HG03558 (cell line): Measurements from ENCODE around the gene CYP19A1.

Source experiments
- ATAC-seq: cut with Tn5 transposase; IDR thresholded peaks from one replicate; pipeline ENCODE4 v1.9.1; 2021; ENCODE audit warnings: moderate number of reproducible peaks; ENCODE audit not compliant: unreplicated experiment; ENCODE audit errors: extremely low read depth

The CYP19A1 gene

DNA sequence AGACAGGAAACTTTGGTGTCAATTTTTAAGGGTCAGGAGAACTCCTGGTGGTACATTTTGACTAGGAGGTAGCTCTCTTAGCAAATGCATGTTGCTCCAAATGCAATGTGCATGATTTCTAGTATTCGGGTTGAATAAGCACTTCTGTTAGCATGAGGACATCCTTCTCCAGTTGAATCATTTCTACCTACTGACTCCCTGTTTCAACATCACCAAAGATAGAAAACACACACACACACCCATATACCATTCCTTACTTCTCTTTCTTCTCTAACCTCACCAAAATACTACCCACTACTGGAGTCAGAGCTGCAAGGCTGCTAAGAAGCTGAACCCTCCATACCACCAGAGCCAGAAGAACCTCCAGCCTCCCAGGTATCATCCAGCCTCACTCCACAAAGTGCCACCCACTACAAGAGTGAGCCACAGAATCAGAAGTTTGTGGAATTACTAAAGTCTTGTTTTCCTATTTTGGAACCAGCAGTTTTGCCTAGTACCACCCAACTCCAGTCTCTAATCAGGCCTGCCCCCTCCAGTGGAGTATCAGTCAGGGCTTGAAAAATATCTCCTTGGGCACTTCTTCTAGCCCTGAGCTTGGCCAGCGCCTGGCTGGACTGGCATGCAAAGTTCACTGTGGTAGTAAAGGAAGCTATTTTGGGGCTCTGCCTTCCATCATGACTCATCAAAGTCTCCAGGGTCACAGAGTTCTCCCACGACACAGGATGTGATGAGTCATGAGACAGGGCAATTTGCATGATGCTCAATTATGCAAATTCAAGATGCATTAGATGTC is 110.3 kb downstream of the CYP19A1 start:
- ATAC-seq: peak; percentile 71

DNA sequence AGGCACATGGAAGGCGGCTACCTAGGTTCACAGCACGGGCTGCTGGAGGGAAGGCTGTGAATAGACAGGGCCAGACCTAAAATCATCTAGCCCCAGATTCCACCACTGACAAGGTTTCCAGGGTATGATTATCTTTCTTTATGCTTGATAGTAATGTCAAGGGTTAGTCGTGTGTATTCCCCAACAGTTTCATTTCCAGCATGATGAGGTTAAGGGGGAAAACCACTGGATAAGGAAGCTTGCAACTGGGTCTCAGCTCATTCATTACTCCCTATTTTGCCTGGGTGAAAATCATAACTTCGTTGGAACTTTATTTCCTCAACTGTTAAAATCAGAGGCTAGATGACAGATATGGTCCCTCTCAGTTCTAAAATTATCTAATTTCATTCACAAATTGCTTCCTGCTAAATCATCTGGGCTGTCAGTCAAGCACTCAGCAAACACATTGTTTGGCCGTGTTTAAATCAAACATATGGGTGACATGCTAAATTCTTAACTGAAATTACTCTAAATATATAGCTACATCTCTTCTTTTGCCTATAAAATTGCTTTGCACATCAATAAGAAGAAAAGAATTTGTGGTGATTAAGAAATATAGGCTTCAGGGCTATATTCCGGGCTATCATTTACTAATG is 111.7 kb downstream of the CYP19A1 start:
- no peak for ATAC-seq

DNA sequence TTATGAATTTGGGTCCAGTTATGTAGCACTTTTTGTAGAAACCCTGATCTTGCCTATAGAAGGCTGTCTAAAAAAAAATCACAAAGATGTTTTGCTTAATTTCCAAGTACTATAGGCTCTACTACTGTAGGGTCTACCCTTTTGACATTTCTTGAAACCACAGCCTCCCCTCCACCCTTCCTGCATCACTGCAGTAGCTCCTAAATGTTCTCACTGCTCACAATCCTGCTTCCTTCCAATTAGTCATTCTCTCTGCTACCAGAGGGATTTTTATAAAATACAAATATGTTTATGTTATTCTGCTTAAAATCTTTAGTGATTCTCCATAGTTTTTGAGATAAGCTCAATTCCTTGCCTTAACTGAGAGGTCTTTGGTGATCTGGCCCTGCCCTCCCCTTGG is 114.0 kb downstream of the CYP19A1 start:
- no peak for ATAC-seq

DNA sequence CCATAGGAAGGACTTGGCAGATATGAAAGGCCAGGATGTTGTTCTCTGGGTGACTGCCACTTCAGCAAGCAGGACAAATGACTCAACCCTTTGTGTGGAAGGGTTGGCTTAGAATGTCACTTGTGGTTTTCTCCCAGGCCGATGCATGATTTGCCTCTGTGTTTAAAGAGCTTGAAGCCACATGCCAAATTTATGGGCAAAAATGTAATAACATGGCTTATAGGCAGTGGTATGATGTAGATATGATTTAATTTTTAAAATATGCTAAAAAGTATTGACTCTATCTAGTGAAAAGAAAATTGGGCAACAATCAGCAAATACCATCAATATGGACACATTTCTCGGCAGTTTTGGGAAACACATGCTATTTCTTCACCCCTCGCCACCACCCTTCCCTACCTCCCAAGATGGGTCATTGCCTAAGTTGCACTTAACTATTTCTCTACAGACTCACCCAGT is 114.6 kb downstream of the CYP19A1 start:
- ATAC-seq: no peak

DNA sequence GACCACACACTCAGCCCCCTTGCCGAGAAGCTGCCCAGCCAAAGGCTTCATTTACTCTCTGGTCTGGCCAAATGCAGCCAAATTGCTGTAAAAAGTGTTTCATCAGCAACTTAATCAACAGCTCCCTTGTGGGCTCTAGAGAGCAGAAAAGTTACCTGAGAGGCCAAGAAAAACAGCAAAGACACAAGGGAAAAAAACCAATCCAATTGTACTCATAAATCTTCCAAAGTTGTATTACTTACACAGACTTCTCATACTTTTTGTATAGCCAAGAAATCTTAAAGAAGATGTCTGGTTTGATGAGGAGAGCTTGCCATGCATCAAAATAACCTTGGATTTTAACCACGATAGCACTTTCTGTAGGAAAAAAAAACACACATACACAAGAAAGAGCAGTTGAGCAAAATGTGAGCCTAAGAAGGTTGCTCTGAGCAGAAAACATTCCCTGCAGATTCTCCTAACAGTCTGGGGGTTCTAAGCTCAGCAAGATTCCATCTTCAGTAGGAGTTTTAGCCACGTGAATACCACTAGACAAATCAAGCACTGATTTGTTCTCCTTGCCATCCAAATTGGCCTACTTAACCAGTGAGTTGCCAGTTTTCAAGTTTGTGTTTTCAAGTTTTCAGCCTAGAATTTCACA is 120.0 kb downstream of the CYP19A1 start:
- ATAC-seq: no peak

DNA sequence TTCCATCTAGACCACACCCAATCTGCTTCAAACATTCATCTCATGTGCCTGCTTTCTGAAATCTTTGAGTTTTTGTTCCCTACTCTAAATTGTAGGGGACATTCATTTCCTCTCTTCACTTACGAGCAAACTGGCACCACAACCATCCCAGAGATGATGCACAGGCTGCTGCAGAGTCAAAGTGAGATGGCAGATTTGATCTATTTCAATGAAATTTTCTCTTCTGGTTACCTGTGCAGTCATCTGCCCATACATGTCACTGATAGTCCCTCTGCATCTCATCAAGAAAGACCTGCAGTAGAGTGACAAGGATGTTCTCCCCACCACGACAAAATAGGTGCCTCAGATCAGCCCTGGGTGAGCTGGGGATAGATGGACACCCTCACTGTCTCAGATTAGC is 125.5 kb downstream of the CYP19A1 start:
- ATAC-seq: no peak

DNA sequence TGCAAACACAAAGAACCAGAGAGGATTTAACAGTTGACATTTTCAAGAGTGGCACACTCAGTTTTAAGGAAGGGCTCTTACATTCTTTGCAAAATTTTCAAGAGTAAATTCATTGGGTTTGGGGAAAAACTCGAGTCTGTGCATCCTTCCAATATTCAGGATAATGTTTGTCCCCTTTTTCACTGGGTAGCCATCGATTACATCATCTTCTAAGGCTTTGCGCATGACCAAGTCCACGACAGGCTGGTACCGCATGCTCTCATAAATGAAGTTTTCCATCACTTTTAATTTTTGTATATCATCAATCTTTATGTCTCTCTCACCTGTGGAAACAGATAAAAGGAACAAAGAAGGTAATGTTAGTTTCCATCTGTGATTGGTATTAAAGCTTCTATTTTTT is 126.2 kb downstream of the CYP19A1 start:
- ATAC-seq: no peak

DNA sequence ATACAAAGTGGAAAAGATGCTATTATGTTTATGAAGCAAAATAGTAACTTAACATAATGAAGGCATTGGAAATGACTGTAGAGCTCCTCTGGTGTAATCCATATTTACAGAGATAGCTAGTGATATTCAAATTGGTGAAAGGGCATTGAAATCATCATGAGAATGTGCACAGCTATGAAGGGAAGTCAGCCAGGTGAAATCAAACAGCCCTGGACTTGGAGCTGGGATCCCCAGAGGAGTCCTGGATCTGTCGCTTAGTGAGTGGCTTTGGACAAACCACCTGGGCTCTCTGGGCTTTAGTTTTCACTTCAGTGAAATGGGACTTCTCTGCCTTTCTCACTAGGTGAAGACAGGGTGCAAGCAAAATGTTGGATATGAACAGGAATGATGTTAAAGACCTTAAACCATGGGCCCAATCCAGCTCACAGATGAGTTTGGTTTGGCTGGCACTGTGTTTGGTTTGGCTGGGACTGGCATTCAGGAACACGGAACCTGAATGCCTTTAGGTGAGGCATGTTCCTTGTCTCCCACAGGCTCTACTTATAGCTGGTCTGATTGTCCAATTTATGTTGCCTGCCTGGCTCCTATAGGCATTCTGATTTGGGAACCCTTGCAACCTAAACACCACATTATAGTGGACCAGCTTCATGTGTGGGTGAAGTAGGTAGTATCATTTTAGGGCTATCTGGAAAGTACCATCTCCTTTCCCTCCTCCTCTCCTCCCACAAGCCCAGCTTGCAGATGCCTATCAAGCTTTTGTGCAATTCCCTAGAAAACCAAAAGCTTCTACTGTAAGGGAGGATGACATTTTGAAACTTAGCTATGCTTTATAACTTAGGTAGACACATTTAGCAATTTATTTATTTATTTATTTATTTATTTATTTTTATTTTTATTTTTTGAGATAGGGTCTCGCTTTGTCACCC is 133.1 kb downstream of the CYP19A1 start:
- no peak for ATAC-seq

DNA sequence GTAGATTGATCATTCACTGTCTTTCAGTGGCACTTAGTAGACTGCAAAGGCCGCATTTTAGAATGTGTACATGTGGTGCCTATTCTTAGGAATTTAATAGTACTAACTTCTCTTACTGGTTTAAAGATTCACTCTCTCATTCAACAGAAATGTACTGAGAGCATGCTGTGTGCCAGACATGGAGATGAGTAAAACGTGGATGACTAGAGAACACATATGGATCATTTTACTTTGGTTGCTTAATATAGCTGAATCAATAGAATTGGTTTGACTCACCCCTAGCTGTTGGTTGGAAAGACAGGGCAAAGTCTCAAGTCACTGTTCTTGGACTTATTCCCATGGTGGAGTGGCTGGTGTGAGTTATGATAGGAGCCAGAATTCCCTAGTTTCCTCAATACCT is 134.6 kb downstream of the CYP19A1 start:
- ATAC-seq: no peak

DNA sequence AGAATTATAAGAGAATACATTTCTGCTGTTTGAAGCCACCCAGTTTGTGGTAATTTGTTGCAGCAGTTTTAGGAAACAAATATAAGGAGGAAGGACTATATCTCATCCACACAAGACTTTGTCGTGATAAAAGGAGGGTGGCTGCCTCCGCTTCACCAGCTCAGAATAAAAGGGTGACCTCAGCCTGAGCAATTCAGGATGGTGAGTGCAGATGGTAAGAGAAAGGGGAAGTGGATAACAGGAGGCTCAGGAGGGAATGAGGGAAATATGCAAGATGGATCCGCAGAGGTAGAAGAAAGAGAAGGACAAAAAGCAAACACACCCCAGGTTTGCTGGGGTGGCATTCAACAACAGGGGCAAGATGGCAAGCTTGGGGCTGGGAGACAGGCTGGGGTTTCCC is 135.6 kb downstream of the CYP19A1 start:
- ATAC-seq: no peak

DNA sequence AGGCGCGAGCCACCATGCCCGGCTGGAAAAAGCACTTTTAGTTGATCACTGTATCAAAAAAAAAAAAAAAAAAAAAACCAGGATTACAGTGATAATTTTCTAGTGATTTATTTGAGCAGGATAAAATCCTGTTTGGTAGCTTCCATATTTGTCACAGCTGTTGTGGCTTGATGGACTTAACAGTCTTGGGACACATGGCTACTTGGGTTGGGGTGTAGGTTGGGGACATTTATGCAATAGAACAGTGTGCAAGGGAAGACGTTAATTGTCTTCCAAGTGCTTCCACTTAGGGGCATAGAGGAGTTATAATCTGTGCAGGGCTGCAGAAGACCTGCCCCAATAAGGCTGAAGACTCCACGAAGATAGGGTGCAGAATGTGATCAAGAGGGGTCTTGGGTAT is 136.8 kb downstream of the CYP19A1 start:
- no peak for ATAC-seq

DNA sequence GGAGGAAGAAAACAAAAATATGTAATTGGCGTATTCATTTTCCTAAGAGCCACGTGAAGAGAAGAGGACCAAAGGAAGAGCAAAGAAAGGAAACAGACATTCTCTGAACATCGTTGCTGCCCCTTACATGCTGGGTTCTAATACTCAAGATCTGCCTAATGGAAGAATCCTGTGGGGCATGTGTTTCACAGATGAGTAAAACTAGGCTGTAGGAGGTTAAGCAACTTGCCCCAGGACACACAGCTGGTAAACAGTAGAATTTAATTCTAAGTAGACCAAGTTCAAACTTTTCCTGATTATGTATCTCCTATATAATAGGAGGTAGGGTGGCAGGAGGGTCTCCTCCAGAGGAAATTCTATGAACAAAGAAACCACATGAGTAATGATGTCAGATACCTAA is 137.6 kb downstream of the CYP19A1 start:
- no peak for ATAC-seq

DNA sequence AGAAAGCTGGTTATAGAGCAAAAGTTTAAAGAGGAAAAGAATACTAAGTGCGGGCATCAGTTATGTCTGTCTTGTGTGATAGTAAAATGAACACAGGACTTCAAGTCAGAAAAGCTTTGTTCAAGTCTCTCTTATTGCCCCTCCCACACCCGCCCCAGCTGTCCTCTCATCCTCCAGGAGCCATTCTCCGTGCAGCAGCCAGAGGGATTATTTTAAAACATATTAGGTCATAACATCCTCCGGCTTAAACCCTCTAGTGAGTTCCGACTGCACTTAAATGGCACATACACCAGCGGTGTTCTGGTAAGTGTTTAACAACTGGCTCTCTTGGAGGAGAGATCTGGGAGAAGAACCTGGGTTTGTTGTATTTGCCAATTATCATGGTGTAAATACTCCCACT is 138.9 kb downstream of the CYP19A1 start:
- ATAC-seq: no peak

DNA sequence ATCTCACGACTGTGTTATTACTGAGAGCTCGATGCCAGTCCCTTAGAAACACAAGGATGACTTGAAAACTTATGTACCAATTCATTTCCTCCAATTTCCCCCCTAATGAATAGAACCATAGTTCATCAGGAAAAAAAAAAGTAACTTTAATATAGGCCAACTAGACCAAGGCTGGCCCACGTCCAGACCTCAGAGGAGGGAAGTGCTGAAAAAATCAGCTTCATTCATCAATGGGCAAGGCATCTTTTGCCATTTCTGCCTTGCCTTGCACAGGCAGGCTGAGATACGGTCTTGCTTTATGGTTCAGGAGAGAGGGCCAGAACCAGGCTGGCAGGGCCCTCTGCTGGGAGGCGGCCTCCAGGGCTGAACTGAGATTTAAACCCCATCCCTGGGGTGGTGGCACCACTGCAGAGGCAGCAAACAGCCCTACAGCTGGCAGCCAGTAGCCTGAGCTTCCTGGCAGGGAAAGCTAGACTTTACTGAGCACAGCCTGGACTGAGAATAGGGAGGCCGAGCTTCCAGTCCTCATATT is 139.6 kb downstream of the CYP19A1 start:
- ATAC-seq: no peak

DNA sequence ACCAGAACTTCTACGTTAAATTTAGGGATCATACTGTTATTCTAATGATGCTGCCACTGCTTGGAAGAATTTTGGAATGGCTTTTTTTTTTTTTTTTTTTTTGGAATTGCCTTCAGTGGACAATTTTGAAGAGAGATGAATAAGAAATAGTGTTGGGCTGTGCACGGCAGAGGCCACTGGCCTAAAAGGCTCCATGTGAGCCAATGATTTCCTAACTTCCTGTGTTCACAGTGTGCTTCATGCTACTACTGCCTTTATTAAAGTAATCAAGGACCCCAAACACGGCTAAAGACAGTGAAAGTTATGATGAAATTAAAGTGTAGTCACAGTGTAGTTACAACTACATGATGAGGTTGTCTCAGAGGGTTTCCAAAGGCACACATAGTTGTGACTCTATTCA is 142.9 kb downstream of the CYP19A1 start:
- ATAC-seq: no peak

DNA sequence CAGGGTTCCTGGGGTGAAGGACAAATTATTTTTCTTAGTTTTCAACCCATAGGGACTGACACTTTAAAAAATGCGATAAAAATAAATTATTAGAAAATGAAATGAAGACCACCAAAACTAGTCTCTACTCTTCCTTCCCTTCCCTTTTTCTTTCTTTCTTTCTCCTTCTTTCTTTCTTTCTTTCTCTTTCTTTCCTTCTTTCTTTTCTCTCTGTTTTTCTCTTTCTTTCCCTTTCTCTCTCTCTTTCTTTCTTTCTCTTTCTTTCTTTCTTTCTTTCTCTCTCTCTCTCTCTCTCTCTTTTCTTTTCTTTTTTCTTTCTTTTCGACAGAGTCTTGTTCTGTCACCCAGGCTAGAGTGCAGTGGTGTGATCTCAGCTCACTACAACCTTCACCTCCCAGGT is 144.4 kb downstream of the CYP19A1 start:
- ATAC-seq: no peak

DNA sequence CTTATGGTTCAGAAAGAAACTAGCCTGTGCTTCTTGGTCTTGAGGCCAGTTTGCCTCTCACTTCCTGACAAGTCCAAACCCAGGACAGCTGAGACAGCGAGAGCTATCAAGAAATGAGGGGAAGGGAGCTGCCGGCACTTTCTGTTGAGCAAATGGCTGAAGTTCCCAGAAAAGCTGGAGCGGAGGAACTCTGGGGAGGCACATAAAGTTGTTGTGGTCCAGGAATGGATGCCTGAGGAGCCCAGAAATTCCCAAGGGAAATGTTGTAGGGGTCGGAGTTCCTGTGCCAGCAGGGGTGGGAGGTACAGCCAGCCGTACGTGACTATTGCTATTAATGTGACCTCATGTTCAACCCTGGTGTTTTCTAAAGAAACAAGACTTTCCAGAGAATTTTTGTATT is 144.9 kb downstream of the CYP19A1 start:
- no peak for ATAC-seq

DNA sequence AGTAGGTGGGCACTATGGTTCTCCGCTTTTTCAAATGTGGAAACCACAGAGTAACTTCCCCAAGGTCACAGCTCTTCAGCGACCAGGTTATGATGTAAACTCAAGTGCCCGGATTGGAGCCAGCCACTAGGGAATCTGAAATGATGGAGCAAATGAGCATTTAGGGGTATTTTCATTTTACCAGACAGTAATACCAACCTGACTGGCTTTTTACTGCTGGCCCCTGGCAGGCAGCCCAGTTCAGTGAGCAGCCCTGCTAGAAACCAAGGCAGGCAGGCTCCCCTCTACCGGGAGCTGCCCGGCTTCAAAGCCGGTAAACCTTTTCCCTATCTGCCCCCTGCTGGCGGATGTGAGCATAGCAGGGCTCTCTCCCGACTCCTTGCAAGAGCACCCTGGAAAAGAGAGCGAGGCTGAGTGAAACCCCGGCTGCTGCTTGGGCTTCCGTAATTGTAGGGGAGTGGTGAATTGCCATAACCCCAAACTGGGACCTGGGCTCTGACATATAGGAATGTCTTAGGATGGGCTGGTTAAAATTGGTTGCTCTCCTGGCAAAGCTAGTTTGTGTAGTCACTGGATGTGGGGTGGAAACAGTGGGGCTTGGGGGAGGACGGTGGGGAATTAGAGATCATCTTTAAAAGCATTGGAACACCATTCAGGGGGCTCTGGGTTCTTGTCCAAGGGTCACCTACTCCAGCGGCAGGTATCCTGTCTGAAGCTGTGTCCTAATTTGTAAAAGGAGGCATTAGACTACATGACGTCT is 145.7 kb downstream of the CYP19A1 start:
- no peak for ATAC-seq

DNA sequence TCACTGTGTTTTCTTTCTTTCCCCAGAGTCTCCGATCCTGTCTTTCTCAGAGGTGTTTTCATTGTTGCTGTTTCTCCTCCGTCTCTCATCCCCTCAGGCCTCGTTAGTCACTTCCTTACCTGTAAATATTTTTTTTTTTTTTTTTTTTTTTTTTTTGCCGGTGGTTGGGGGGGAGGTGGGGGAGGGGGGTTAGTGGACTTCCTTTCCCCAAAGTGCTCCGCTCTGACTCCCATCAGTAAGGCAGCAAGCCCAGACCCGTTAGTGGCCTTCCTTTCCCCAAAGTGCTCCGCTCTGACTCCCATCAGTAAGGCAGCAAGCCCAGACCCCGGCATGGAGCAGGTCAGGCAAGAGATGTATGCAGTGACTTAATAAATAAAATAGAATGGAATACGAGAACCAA is 146.6 kb downstream of the CYP19A1 start:
- ATAC-seq: no peak
